Fibroblast of pulmonary artery (primary cell): ENCODE results near the gene ABHD2.

Experiments used
- DNase-seq: peaks from one replicate; pipeline ENCODE4 v3.0.0-alpha.2; 2010; ENCODE audit warnings: low read depth
- H3K4me3 ChIP-seq: replicated peaks from 2 replicates; pipeline ENCODE4 v1.5.1; 2011; ENCODE audit warnings: low read depth, mild to moderate bottlenecking, control low read depth, low read length, moderate library complexity
- TF ChIP-seq, protein P1 (sequence below): IDR thresholded peaks from 2 replicates; pipeline ENCODE4 v1.5.1; 2011; ENCODE audit warnings: mild to moderate bottlenecking, control low read depth, low read length, inconsistent platforms; ENCODE audit errors: missing control alignments

The ABHD2 gene

DNA sequence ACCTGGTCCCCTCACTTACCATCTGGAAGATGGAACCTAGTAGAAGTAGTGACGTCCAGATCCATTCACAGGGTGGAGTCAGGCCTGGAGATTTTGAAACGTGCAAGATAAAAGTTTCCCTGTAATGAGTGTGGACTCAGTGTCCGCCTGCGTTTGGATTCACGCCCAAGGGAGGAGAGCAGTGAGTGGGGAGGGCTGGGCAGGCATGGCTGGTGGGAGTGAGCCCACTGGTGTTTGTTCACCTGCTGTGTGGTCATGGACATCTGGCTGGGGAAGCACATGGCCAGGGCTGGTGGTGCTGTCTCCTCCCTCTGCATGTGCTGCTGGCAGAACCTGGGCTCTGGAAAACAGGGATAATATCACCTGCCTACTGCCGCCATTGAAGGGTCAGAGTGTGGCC, 96.1 kb downstream of the ABHD2 start:
- H3K4me3 ChIP-seq: no peak overlapping the region
- DNase-seq: no peak
- TF ChIP-seq, protein P1, sequence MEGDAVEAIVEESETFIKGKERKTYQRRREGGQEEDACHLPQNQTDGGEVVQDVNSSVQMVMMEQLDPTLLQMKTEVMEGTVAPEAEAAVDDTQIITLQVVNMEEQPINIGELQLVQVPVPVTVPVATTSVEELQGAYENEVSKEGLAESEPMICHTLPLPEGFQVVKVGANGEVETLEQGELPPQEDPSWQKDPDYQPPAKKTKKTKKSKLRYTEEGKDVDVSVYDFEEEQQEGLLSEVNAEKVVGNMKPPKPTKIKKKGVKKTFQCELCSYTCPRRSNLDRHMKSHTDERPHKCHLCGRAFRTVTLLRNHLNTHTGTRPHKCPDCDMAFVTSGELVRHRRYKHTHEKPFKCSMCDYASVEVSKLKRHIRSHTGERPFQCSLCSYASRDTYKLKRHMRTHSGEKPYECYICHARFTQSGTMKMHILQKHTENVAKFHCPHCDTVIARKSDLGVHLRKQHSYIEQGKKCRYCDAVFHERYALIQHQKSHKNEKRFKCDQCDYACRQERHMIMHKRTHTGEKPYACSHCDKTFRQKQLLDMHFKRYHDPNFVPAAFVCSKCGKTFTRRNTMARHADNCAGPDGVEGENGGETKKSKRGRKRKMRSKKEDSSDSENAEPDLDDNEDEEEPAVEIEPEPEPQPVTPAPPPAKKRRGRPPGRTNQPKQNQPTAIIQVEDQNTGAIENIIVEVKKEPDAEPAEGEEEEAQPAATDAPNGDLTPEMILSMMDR: no peak

DNA sequence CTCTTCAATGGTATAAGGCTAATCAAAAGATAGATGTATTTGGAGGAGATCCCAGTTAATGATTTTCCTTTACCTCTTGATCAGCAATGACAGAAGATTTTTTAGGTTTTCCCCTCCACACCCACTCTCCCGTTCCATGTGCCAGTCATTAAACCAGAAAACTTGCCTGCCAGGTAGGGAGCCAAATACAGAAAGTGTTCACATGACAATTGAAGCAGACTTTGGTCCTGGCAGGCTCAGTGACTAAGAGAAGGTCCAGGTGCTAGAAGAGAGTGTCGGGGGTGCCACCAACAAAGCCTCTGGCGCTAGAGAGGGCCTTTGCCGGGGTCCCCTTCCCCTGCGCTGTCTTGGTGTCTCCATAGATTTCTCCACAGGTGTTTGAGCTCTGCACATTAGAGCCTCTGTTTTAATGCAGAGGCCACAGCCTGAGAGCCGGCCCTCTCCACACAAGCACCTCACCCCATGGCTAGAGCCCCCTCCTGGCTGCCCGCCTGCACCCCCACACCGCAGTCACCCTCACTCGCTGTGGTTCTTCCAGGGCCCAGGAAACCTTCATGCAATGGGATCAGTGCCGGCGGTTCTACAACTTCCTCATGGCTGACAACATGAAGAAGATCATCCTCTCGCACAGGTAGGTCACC, 96.8 kb downstream of the ABHD2 start:
- DNase-seq: no peak
- TF ChIP-seq, protein P1: no peak
- no peak overlapping the region for H3K4me3 ChIP-seq

DNA sequence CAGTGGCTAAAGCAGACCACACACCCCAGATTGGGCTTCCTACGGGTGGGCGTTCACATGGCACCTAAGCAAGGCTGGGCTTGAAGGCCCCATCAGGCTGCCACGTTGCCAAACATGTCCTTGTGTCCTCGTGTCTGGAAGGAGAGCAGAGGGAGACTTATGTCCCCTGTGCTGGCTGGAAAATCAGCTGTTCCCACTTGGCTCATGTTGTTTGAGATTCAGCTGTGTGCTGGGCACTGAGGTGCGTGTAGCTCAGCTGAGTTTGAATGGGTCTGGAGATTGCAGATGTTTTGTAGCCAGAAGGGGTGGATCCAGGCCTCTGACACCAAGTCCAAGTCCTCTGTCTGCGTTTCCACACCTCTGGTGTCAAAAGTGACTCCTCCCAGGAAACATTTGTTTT, 98.5 kb downstream of the ABHD2 start:
- DNase-seq: no peak
- TF ChIP-seq, protein P1: no peak

DNA sequence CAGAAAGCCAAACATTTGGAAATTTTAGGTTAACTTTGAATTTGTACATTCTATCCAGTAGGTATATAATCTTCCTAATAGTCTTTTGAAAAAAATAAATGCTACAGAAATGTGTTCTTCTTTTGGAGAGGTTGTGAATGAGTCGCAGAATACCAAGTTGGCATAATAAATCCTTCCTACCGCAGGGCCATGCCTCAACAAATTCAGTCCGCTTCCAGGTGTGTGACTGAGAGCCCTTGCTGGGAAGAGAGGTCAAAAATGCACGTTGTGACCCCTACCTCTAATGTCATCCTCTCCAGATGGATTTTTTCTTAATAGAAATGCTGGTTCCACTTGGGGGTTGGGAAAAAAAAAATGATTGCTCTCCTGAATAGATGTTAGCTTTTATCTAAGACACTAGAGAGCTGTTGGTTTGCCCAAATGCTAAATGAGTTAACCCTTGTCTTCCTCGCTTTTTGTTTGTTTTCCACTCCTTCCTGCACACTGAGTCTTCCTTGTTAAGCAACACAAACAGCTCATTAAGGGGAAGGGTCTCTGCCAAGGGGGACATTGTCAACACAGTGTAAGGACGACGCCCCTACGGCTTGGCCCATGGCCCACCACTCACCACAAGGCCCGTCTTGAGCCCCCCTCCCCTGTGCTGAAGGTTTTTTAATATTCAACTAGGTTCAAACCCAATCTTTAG, 99.2 kb downstream of the ABHD2 start:
- no peak overlapping the region for H3K4me3 ChIP-seq
- TF ChIP-seq, protein P1: no peak
- no peak for DNase-seq

More for the DNA sequence above, 98.5 kb downstream of the ABHD2 start:
- no peak overlapping the region for H3K4me3 ChIP-seq

DNA sequence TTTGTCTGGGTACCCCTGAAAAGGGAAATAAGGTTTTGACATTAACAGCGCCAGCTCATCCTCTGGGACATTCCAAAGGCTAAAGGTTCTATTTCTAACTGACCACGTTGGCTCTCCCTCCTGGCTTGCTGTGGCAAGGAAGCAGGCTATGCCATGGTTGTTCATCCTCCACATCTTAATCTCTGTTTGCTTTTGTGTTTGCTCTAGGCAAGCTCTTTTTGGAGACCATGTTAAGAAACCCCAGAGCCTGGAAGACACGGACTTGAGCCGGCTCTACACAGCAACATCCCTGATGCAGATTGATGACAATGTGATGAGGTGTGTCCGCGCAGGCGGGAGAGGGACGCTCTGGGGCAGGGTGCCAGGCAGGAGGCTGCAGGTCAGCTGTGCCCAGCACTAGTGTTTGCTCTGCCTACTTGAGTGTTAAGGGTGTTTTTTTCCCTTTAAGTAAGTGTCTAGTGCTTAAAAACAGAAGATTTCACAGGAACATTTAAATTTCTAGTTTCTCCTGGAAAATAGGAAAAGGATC, 99.8 kb downstream of the ABHD2 start:
- no peak overlapping the region for H3K4me3 ChIP-seq
- DNase-seq: no peak
- TF ChIP-seq, protein P1: no peak

DNA sequence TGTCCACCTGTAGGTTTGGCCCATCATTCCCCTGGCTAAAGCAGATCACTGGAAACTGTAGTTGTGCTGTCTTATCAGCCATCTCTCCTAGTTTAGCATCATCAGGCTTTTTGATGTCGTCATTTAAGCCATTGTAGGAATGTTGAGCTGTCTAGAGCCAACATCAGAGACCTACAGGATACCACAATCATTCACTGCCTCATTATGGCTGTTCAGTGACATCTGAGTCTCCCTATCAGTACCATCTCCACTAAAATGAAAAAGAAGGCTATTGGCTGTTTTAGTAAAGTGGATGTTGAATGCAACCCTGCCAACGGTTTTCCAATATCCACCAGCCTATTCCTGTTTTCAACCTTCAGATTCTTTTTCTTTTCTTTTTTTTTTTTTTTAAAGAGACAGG, 103.9 kb downstream of the ABHD2 start:
- no peak overlapping the region for H3K4me3 ChIP-seq
- DNase-seq: no peak
- TF ChIP-seq, protein P1: no peak
